Activated naive CD8-positive, alpha-beta T cell treated with anti-CD3 and anti-CD28 coated beads, Interleukin-2, amount 50 U/mL, for 16 hours (primary cell): Measurements from ENCODE around the gene RNF220.
A peak's percentile ranks its signal among the peaks of the same experiment; 100 is the strongest.

ENCODE experiments used
- DNase-seq: peaks from one replicate; pipeline ENCODE4 v3.0.0-alpha.2; 2020; ENCODE audit warnings: low read depth, low spot score

Gene RNF220

DNA sequence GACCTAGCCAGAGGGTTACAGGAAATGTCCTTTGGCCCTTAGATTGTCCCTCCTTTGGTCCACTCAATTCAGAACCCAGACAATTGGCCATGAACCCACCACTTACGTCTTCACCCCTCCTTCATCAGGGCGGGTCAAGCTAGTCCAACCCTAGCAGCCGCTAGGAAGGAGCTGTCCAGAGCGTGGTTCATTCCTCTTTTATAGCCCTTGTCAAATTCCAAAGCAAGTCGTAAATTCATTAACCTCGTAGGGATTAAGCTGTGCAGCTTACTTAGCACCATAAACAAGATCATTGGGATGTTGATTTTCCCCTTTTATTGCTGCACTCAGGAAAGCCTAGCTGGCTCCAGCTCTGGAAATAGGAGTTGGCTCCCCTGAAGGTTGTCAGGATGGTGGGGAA is 179.1 kb downstream of the RNF220 start:
- no peak for DNase-seq

DNA sequence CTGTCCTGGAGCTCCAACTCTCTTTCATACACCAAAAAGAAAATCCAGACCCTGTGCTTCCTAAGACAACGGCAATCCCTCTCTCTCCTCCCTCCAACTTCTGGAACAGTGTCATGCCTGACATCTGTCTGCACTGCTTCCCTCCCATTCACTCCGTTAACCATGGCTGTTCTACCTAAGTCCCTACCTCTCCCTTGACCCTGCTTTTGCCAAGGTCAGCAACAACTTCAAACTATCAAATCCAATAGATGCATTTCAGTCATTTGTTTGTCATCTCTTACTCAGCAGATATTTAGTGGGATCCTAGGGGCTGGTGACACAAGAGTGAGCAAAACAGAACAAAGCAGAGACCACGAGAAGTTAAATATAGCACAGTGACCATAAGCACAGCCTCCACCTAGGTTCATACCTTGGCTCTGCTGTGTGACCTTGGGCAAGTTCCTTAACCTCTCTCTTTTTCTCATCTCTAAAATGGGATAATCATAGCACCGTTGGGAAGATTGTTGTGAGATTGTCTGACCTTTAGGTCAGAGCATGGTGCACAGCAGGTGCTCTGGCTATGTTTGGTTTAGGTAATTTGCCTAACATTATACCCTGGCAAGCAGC is 180.4 kb downstream of the RNF220 start:
- DNase-seq, result no peak

DNA sequence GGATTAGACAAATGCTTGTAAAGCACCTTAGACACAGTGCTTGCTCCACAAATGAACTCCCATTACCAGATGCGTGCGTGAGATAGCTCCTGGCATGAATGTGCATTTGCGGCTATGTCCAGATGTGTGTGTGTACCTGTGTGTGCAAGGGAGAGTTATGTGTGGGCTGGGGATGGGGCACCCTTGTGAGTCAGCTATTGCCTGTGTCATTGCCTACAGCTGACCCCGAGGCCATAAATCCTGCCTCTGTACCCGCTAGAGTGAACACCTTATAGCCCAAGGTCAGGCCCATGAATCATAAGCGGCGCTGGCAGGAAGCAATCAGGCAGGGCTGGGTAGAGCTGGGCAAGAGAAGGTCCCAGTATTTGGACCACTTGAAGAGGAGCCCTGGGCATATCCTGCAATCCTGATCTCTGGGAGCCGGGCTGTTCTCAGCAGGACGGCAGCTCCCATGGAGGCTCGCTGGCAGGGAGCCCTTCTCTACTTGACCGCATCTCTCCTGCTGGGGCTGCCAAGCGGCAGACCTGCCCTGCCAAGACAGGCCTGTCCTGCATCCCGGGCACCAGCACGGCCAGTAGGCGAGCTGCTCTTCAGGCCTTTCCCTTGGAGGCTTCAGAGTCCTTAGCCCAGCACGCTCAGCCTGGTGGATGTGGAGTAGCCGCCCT is 182.9 kb downstream of the RNF220 start:
- DNase-seq, result no peak

DNA sequence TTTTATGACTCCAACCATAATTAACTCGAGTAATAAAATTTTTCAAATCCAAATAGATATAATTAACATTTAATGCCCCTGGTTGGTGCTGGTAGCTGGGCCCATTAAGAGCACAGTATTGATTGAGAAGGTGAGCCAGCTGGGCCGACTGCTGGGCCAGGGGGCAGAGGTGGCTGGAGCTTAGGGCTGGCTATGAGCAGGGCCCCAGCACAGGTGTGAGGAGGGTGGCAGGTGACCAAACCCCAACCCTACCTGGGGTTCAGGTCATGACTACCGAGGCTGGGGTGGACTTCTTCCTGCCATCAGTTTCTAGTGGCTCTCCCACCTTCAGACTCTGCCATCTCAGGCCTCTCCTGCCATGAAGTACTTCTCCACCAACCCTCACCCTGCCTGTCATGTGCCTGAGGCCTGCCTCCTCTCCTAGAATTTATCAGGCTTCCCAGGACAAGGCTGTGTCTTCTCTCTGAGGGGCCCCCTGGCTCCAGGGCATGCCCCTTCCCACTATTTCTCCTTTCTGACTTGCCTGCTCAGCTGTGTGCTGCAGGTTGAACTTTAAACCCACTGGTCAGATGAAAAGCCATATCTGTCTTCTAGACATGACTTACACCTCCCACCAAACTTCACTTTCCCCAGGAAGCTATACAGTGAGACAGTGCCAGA is 183.6 kb downstream of the RNF220 start:
- DNase-seq, result no peak

DNA sequence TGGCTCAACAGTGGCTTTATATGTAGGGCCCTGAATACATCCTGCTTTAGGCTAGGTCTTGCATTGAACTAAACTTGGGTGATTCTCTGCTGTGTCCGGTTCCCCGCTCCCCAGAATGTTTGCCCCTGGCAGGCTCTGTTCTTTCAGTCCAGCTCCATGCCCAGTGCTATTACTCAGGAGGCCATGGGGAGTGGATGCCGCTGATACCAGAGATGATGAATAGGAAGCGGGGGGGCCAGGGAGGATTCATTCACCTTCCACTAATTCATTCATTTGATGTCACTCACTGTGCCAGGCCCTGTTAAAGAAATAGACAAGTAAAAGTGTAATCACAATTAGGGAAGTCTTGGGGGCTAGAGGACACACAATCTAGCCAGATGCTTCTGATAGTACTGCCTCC is 185.4 kb downstream of the RNF220 start:
- DNase-seq, result no peak

DNA sequence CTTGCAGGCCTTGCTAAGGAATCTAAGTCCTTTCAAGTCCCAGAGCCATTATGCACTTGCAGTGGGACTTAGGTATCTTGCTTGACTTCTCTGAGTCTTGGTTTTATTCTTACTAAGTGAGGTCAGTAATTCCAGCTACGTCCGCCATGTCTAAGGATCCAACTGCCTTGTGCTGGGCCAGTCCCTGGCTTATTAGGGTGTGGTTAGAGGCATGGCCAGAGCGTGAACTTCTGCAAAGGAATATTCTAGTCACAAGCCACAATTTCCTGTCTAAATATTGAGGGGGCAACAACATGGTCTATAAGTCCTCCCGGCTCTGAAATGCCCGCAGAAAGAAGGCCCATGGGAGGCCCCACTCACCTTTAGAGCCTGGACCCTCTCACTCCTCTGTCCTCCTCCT is 186.3 kb downstream of the RNF220 start:
- no peak for DNase-seq

DNA sequence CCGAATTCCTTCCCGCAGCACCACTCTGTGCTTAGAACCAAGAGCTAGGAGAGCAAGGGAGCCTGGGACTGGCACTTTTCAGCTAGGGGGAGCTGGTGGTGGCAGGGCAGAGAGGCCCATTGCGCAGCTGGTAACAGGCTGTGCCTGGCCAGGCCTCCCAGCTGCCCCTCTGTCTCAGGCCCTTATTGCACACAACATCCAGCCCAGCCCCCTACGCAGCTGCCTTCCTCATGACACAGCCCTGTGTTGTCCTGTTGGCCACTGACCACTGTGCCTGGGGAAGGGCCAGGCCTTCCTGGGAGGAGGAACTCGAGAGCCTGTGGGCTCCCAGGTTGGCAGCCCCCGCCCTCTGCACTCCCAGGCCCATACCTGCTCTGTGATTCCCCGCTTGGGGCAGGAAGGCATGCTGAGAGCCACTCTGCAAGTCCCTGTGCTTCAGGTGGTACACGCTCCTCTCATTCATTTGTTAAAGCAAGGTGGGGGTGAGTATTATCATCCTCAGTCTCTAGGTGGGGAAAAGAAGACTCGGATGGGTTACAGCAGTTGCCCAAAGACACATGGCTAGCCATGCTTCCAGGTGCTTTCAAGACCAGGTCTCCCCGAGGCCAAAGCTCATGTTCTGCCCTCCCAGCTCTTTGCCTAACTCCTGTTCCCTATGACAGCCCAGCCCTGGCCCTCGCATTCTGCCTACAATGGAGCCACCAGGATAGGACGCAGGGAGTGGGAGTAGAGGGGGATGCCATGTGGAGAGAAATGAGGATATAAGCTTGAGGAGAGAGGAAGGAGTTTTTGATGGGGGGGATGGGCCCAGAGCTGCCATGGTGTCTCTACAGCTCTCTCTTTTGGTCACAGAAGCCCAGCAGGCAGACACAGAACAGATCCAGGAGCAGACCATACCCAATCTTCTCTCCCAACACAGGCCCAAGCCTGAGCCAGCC is 187.4 kb downstream of the RNF220 start:
- DNase-seq, result no peak

DNA sequence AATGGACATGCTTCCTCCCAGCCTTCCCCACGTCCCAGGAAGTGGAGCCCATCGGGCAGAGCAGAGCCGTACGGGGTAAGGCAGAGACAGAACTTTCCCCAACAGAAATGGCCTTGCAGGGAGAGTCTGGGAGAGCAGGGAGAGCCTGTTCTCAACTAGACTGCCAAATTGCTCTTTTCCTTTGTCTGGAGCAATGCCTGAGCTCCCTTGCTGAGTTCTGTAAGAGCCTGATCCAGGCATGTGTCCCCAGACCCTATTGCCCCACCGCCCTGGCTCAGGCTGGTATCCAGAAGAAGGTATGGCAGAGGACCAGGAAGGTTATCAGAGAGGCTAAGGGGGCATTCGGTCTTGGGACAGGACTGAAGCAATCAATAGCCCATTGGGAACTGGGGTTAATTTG is 189.3 kb downstream of the RNF220 start:
- DNase-seq, result no peak

DNA sequence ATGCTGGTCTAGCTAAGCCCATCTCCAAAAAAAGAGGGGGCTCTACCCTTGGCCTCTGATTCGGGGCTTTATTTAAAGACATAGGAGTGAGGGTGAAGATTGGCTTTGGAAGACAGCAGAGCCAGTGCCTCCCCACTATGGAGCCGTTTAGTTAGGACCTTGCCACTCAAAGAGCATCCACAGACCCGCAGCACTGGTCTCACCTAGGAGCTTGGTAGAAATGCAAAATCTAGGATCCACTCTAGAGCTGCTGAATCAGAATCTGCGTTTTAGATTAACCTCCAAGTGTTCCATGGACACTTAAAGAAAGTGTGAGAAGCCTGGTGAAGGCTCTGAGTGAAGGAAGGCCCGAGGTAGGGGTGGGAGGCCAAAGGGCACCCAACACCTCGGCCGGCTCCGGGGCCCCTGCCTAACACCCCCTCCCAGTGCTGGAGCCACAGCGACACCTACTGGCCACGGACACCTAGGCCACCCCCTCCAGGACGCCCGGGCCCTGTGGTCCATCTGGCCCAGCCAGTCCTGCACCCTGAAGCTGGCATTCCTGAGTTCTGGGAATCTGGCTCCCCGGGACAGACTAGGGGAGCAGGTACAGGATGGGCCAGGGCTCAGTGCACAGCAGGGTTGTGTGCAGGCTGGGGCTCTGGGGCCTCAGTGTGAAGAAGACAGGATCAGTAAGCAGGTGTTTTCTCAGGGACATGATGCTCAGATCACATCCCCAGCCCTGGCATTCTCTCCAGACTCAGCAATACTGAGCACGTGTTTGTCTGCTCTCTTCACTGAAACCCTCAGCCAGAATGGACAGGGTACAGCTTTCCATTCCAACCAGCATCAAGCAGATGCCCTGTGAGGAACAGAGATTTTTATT is 190.0 kb downstream of the RNF220 start:
- peak; percentile 49 for DNase-seq

DNA sequence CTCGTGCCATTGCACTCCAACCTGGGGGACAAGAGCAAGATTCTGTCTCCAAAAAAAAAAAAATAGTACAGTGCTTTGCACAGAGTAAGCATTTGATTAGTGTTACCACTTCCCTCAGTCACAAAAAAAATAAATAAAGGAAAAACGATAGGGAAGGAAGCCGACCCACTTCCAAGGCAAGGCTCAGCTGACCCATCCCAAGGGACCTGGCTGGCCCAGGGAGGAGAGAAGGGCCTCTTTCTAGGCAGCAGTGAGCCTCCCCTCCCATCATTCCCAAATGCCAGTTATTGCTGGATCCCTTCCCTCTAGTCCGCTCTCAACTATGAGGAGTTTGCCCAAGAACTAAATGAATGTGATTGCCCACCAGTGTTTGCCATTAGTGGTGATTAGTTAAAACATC is 191.5 kb downstream of the RNF220 start:
- DNase-seq, result no peak

DNA sequence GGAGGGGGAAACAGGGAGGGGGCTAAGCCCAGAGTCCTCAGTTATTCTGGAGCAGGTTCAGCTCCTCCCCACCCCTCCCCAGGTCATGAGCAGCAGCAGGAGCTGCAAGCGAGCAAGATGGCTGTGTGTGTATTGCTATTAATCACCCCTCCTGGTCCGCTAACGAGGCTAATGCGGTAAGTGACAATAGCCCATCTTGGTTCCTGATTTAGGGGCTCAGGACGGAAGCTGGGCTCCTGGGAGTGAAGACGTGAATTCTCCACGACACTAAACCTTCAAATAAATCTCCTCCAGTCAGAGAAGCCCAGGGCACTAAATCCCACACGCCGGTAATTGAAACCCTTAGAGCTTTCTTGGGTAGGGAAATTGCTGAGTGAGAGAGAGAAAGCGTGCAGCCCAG is 193.1 kb downstream of the RNF220 start:
- no peak for DNase-seq

DNA sequence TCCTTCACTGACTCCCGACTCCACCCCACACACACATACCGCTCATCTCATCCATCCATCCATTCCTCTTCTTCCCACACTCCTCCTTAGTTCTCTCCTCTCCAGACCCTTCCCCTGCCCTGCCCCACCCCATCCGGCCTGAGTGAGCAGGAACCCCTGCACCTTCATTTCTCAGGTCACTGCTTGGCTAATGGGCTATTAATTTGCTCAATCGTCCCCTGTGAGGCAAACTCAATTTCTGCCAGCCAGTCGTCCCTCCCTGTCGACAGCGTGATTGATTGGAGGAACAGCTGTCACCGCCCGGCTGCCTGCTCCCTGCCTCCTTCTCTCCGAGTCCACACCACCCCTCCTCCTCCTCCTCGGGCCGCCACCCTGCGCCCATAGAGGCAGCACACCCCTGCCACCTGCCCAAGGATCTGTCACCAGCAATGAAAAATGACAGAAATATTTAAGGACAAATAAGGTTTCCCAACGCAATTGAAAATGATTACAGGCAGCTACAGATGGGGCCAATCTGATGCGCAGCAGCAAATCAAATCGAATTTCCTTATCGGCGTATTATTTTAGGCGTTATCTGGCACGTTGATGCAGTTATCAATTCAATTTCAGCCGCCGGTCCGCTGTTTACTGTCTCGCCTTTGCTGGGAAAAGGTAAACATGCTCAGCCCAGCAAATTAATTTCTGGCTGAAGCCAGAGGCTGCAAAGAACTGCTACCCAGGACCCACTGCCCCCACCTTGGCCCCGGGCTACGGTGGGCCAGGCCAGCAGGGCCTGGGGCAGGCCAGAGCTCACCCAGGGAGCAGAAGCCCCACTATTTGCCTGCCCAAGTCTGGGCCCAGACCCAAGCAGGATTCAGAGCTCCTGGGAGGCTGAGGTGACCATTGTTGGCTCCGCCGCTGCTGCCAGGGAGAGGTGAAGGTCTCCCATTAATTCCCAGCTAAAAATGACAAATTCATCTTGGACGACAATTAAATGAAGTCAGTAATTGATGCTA is 197.9 kb downstream of the RNF220 start:
- DNase-seq, result no peak

DNA sequence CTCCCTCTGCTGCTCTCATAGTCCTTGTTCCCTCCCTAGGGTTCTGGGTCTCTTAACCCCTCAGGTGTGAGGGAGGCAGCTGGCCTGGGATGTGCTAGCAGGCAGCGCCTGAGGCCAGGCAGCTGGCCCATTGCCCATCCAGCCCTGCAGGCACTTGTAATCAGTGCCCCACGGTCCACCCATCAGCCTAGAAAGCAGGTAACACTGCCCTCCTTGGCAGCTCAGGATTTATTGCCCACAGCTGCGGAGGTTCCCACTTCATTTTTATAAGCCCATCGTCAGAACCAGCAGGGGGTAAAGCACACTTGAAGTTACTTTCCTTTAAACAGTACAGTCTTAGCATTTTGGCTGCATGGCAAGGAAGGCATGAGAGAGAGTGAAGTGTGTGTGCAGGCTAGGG is 198.7 kb downstream of the RNF220 start:
- no peak for DNase-seq

DNA sequence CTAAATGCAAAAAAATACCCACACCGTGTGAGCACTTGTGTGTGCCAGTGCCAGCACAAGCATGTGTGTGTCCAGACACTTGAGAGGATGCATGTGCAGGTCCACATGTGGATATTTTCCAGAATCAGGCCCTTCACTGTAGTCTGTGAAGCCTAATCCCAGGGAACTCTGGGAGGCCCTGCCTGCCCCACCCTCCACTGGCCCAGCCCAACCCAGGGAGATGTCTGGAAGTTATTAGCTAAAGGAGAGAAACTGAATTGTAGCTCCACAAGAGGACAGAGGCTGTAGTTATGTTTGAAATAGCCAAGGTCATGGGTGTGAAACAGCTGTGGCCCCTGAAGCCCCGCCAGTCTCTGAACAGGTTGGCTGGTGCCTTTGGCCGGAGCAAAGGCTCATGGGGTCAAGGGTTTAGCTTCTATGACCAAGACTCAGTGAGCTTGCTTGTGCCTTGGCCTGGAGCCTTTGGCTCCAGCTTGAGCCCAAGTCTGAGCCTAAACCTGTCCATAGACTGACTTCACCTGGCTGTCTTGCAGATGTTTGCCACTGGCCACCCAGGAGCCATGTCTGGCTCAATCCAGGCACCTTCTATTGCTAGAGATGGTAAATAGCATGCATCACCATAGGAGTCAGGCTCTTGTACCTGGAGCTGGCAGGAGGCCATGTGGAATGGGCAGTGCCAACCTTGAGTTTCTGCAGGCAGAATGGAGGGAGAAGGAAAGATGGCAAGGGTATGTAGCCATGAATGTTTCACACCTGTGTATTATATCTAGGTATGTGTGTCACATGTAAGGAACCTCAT is 199.3 kb downstream of the RNF220 start:
- DNase-seq, result no peak

DNA sequence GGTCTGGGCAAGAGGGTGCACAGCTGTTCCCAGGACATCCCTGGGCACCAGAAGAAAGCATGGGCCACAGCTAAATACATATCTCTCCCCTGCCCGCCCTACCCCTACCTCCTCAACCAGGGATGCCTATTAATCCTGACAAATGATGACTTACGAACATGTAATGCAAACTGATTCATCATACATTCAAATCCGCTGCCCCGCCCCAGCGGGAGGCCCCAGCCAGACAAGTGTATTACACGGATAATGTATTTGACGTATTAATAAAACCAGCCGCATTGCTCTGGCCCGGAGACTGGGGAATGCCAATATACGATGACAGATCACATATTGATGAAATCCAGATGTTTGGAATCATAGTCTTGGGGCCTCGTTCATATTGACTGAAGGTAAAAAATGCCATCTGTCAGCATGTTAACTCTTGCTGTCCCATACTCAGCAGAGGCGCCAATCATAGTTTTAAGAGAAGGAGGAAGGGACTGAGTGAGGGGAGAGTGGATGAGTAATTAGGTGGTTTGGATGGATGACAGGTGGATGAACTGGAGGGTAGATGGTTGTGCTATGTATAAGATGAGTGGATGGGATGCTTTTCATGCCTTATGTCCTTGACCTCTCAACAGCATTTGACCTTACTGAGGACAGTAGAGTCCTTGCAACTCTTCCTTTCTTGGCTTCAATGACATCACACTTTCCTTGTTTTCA is 201.0 kb downstream of the RNF220 start:
- no peak for DNase-seq

DNA sequence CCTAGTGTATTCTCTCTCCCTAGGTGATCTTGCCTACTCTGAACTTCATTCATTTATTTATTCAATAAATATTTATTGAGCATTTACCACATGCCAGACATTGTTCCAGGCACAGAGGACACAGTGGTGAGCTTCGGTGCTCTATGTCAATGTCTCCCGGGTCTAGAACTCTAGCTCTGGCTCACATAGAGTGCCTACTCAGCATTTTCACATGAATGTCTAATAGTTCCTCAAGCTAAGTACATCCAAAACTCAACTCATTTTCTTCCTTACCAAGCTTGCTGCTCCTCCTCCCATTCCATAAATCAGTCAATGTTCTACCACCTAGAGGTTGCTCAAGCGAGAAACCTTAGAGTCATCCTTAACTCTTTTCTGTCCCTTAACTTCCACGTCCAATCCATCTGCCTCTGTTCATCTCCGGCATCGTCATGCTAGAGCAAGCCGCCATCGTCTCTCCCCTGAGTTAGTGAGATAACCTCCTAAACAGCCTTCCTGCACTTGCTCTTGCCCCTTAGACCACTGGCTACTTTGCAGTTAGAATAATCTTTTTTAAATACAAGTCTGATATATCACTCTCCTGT is 201.7 kb downstream of the RNF220 start:
- no peak for DNase-seq

DNA sequence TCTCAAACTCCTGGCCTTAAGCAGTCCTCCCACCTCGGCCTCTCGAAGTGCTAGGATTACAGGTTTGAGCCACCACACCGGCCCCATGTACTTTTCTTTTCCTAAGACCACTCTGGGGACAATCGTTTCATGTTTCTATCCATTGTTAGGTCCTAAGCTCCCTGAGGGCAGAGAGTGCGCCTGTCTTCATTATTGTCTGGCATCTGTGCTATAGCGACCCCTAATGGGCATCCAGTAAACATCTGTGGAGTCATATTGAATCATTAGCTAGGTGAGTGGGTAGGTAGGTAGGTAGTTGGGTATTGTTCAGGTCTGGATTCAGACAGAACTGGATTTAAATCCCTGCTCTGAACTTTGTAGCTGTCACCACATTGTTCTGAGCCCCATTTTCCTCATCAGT is 203.1 kb downstream of the RNF220 start:
- DNase-seq, result no peak

DNA sequence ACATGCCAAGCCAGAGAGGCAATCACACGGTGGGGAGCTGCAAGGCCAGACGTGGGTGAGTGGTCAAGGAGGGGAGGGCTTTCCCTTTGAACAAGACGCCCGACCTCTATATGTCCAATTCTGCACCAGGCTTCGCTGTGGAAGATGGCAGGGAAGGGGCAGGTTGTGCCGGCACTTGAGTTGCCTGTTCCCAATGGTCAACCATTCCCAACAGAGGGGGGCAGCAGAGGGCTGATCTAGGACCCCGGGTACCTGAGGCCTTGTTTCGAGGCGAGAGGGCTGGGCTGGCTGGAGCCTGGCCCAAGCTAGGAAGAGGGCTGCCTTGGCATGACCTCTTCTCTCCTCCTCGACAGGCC is 204.3 kb downstream of the RNF220 start:
- no peak for DNase-seq
